PC-9 (cell line): ENCODE results near the gene GSPT1. TPM values are rescaled to one million over a fixed set of nuclear protein-coding genes. Genes with fewer than 3 reads are reported as not detected.

Experiments
- Bru-seq: library from RNA; stranded (reverse); fragments of 400-500 nt; gene quantifications from one replicate; lab custom pipeline; 2021; lab: Mats Ljungman, UMichigan
- BruChase-seq, 2 experiments: library from RNA; stranded (reverse); fragments of 400-500 nt; gene quantifications; one replicate each; lab custom pipeline; 2021; lab: Mats Ljungman, UMichigan
- BruUV-seq: library from RNA; stranded (reverse); fragments of 400-500 nt; replicated peaks from 2 replicates; lab custom pipeline; 2021; lab: Mats Ljungman, UMichigan
- CTCF ChIA-PET: fragments of 300-600 bp; sonication (Branson Sonifier 250); formaldehyde crosslinking; loops from one replicate; lab custom pipeline; 2022; ENCODE audit warnings: antibody characterized with exemption; lab: Charles Lee
- POLR2A ChIA-PET: fragments of 300-600 bp; sonication (Branson Sonifier 250); formaldehyde crosslinking; loops from one replicate; lab custom pipeline; 2022; ENCODE audit warnings: antibody characterized with exemption; ENCODE audit not compliant: unreplicated experiment; lab: Charles Lee
- DNase-seq, 2 experiments: peaks; one replicate each; pipeline versions ENCODE4 v3.0.0 to v3.0.0-alpha.2; 2015 to 2022; ENCODE audit warnings: mixed read lengths in 1 of 2
- H2AFZ ChIP-seq: fragments of 200-600 bp; sonication (generic); 2 replicates; pipeline ENCODE4 v1.8.1; 2017; ENCODE audit warnings: antibody characterized with exemption
- H3F3A ChIP-seq: fragments of 200-600 bp; sonication (generic); 2 replicates; pipeline ENCODE4 v1.8.1; 2017; ENCODE audit warnings: antibody characterized with exemption, mild to moderate bottlenecking, low read depth; ENCODE audit not compliant: insufficient read depth
- H3K27ac ChIP-seq: fragments of 200-600 bp; sonication (generic); 2 replicates; pipeline ENCODE4 v1.6.1; 2016; ENCODE audit warnings: mixed run types
- H3K27me3 ChIP-seq: fragments of 200-600 bp; sonication (generic); 2 replicates; pipeline ENCODE4 v1.6.1; 2016; ENCODE audit warnings: low read depth, mixed run types; ENCODE audit not compliant: insufficient read depth
- H3K36me3 ChIP-seq: fragments of 200-600 bp; sonication (generic); 2 replicates; pipeline ENCODE4 v1.6.1; 2016; ENCODE audit warnings: low read depth, mixed run types
- H3K4me1 ChIP-seq: fragments of 200-600 bp; sonication (generic); replicated peaks from 2 replicates; pipeline ENCODE4 v1.6.1; 2016; ENCODE audit warnings: mixed run types; ENCODE audit not compliant: insufficient read depth
- H3K4me2 ChIP-seq: fragments of 200-600 bp; sonication (generic); 2 replicates; pipeline ENCODE4 v1.6.1; 2017; ENCODE audit warnings: mixed run types
- H3K4me3 ChIP-seq: fragments of 200-600 bp; sonication (generic); 2 replicates; pipeline ENCODE4 v1.6.1; 2016; ENCODE audit warnings: mixed run types
- H3K79me2 ChIP-seq: fragments of 200-600 bp; sonication (generic); 2 replicates; pipeline ENCODE4 v1.6.1; 2017; ENCODE audit warnings: low read depth, mixed run types
- H3K9me2 ChIP-seq: fragments of 200-600 bp; sonication (generic); 2 replicates; pipeline ENCODE4 v1.8.1; 2017; ENCODE audit warnings: mild to moderate bottlenecking; ENCODE audit not compliant: insufficient read depth
- H3K9me3 ChIP-seq: fragments of 200-600 bp; sonication (generic); 2 replicates; pipeline ENCODE4 v1.8.1; 2016; ENCODE audit warnings: low read depth; ENCODE audit not compliant: insufficient read depth
- H4K20me1 ChIP-seq: fragments of 200-600 bp; sonication (generic); 2 replicates; pipeline ENCODE4 v1.8.1; 2017; ENCODE audit not compliant: insufficient read depth
- CTCF ChIP-seq: fragments of 200-600 bp; sonication (generic); conservative IDR thresholded peaks from 2 replicates; pipeline ENCODE4 v1.6.1; 2017; ENCODE audit warnings: mixed run types, antibody characterized with exemption, mild to moderate bottlenecking, moderate library complexity
- EZH2 ChIP-seq: fragments of 200-600 bp; sonication (generic); IDR thresholded peaks from 2 replicates; pipeline ENCODE4 v1.8.0; 2017; ENCODE audit warnings: antibody characterized with exemption, low read depth
- intact Hi-C: fragments of 100-400 bp; cut with micrococcal nuclease; formaldehyde crosslinking; loops from one replicate; pipeline ENCODE4 v1.10.0; 2022; ENCODE audit not compliant: unreplicated experiment
- long read RNA-seq: library from polyadenylated mRNA; stranded (forward); transcript quantifications from one replicate; pipeline ENCODE4 v2.0.0, GENCODE V29; 2022
- total RNA-seq: library from RNA; stranded (reverse); gene quantifications from 2 replicates; pipeline ENCODE4 v1.2.3, GENCODE V29; 2021

Gene GSPT1
- total RNA-seq (146 and 161 TPM in 2 replicates), Bru-seq, nascent RNA (percentile 96 among the genes with signal in this experiment), BruChase-seq, experiment 1, labeled RNA remaining after a 2-hour chase (percentile 98 among the genes with signal in this experiment), BruChase-seq, experiment 2, labeled RNA remaining after a 6-hour chase (percentile 98 among the genes with signal in this experiment)
- long read RNA-seq, full-length matches to known transcripts, result 318 of 353 reads
- long read RNA-seq, partial matches to known transcripts, result 8 of 353 reads
- long read RNA-seq, other reads (novel, unspliced or antisense), result 27 of 353 reads

- H3K27ac ChIP-seq, result peak within 1 kb of the TSS; percentile 97
- H3F3A ChIP-seq, result peaks cover 17% of the 10 kb centered on the region; the same call in 1 of the 2 replicates
- H3K4me3 ChIP-seq, result peak within 1 kb of the TSS; percentile 93
- no peaks in the 10 kb centered on the region for H3K27me3 ChIP-seq
- H3K4me1 ChIP-seq, result peaks cover 40% of the 10 kb centered on the region
- peak within 1 kb of the TSS; percentile 96 for H3K4me2 ChIP-seq
- no peaks in the 10 kb centered on the region for H3K9me3 ChIP-seq
- H4K20me1 ChIP-seq, result peaks cover 38% of the 10 kb centered on the region
- TF ChIP-seq CTCF (0 out of 2 replicates have a peak, but pooled peaks have one; percentile 22), EZH2 (no peak)
- peak within 1 kb of the TSS; percentile 85 for H2AFZ ChIP-seq
- POLR2A ChIA-PET, result interaction anchor here (0.5 to 0.9 kb wide), 6 partner anchors 49 to 540 kb away, joined by 3 to 7 read pairs (median 4); partner anchors contain the start of gene SNX29
- CTCF ChIA-PET, result interaction anchor here (0.7 to 0.9 kb wide), 3 partner anchors 12 to 153 kb away, joined by 3 to 5 read pairs (median 3); no protein-coding TSS in a partner anchor
- intact Hi-C loops, result loop anchor here (2.0 to 5.0 kb wide), 3 partner anchors 61 to 173 kb away; partner anchors contain the start of genes SNX29 and TXNDC11
- peaks cover 47% of the 10 kb centered on the region for H3K79me2 ChIP-seq
- no peaks in the 10 kb centered on the region for H3K36me3 ChIP-seq
- no TSS peak for BruUV-seq
- peak; percentile 95 to 100 for DNase-seq
- H3K9me2 ChIP-seq, result no peaks in the 10 kb centered on the region
Observed at GRCh38 chr16:11915644-11916523, at the start of gene GSPT1. Gene GSPT1 (minus strand): TSS chr16:11915956. CDS start chr16:11915720, 236 bp downstream.

GRCh38 chr16:11964761-11965551 lies 49.2 kb upstream of the GSPT1 start, which contains the start of gene TNFRSF17:
Gene TNFRSF17 (plus strand): TSS chr16:11965210. CDS start chr16:11965325, 115 bp downstream.
- intact Hi-C loops, result no loop called here
- ChIA-PET CTCF (interaction anchor here (0.6 kb wide), 1 partner anchor 70 kb away, joined by 5 read pairs; no protein-coding TSS in a partner anchor), POLR2A (no interaction called here)
- H3F3A ChIP-seq, result peaks cover 5% of the 10 kb centered on the region
- no peak within 1 kb of the TSS for H3K27ac ChIP-seq
- no peaks in the 10 kb centered on the region for H3K36me3 ChIP-seq
- no peaks in the 10 kb centered on the region for H4K20me1 ChIP-seq
- H3K9me2 ChIP-seq, result no peaks in the 10 kb centered on the region
- BruUV-seq, result no TSS peak
- H3K9me3 ChIP-seq, result no peaks in the 10 kb centered on the region
- no peak for DNase-seq
- H3K4me2 ChIP-seq, result no peak within 1 kb of the TSS
- no peaks in the 10 kb centered on the region for H3K79me2 ChIP-seq
- no peak within 1 kb of the TSS for H3K4me3 ChIP-seq
- H2AFZ ChIP-seq, result no peak within 1 kb of the TSS
- no peak for TF ChIP-seq EZH2
- no peak for TF ChIP-seq CTCF
- no peaks in the 10 kb centered on the region for H3K27me3 ChIP-seq
- no peaks in the 10 kb centered on the region for H3K4me1 ChIP-seq
